Neural cell (in vitro differentiated cells): ENCODE results near the gene HP. TPM values are rescaled to one million over a fixed set of nuclear protein-coding genes. Genes with fewer than 3 reads are reported as not detected.

Experiments used
- H2AFZ ChIP-seq: fragments of 200-600, 300-800 bp; sonication (generic), shearing (Covaris generic); 2 replicates; pipeline ENCODE4 v1.6.0; 2014; ENCODE audit warnings: low read depth, mild to moderate bottlenecking, antibody characterized with exemption, low read length, moderate library complexity
- H3F3A ChIP-seq: fragments of 200-600 bp; shearing (Covaris generic); 2 replicates; pipeline ENCODE4 v1.6.1; 2016; ENCODE audit warnings: mild to moderate bottlenecking, moderate library complexity, mixed read lengths, antibody characterized with exemption, low read length; ENCODE audit not compliant: insufficient read depth, poor library complexity, severe bottlenecking
- H3K27ac ChIP-seq: fragments of 200-600, 300-800 bp; sonication (generic), shearing (Covaris generic); 2 replicates; pipeline ENCODE4 v1.5.1; 2014; ENCODE audit warnings: mild to moderate bottlenecking, low read length, moderate library complexity
- H3K27me3 ChIP-seq: fragments of 300-800, 200-600 bp; sonication (generic), shearing (Covaris generic); 2 replicates; pipeline ENCODE4 v1.6.0; 2014; ENCODE audit warnings: mild to moderate bottlenecking, low read depth, low read length, moderate library complexity; ENCODE audit not compliant: insufficient read depth
- H3K36me3 ChIP-seq: fragments of 300-800, 200-600 bp; sonication (generic), shearing (Covaris generic); 2 replicates; pipeline ENCODE4 v1.5.1; 2014; ENCODE audit warnings: mild to moderate bottlenecking, antibody characterized with exemption, low read length, moderate library complexity; ENCODE audit not compliant: insufficient read depth
- H3K4me2 ChIP-seq: fragments of 300-800, 200-600 bp; sonication (generic), shearing (Covaris generic); 2 replicates; pipeline ENCODE4 v1.6.0; 2014; ENCODE audit warnings: mild to moderate bottlenecking, low read length
- H3K4me3 ChIP-seq: fragments of 300-800, 200-600 bp; sonication (generic), shearing (Covaris generic); 2 replicates; pipeline ENCODE4 v1.5.1; 2014; ENCODE audit warnings: mild to moderate bottlenecking, low read length, moderate library complexity
- H3K79me2 ChIP-seq: fragments of 200-600 bp; shearing (Covaris generic); replicated peaks from 2 replicates; pipeline ENCODE4 v1.6.0; 2014; ENCODE audit warnings: mild to moderate bottlenecking, low read length, moderate library complexity; ENCODE audit not compliant: insufficient read depth
- H3K9ac ChIP-seq: fragments of 300-800, 200-600 bp; sonication (generic), shearing (Covaris generic); 2 replicates; pipeline ENCODE4 v1.6.1; 2016; ENCODE audit warnings: mild to moderate bottlenecking, low read length, mixed read lengths
- H3K9me2 ChIP-seq: fragments of 200-600 bp; shearing (Covaris generic); 2 replicates; pipeline ENCODE4 v1.6.1; 2016; ENCODE audit warnings: mild to moderate bottlenecking, low read length, mixed read lengths; ENCODE audit not compliant: insufficient read depth
- H3K9me3 ChIP-seq: fragments of 200-600, 300-800 bp; sonication (generic), shearing (Covaris generic); 2 replicates; pipeline ENCODE4 v1.6.1; 2016; ENCODE audit warnings: mild to moderate bottlenecking, mixed run types, low read length, moderate library complexity, mixed read lengths
- H4K20me1 ChIP-seq: fragments of 200-600 bp; shearing (Covaris generic); 2 replicates; pipeline ENCODE4 v1.6.1; 2016; ENCODE audit warnings: mild to moderate bottlenecking, mixed run types; ENCODE audit not compliant: insufficient read depth
- EZH2 ChIP-seq: fragments of 200-600, 300-800 bp; shearing (Covaris generic), sonication (generic); IDR thresholded peaks from 2 replicates; pipeline ENCODE4 v1.6.1; 2014; ENCODE audit warnings: antibody characterized with exemption, low read length, borderline replicate concordance, mild to moderate bottlenecking; ENCODE audit not compliant: insufficient read depth, poor library complexity, severe bottlenecking
- MXI1 ChIP-seq: fragments of 450-650 bp; conservative IDR thresholded peaks from 2 replicates; pipeline ENCODE4 v1.6.1; 2014; ENCODE audit warnings: antibody characterized with exemption, mild to moderate bottlenecking; ENCODE audit not compliant: poor library complexity, severe bottlenecking
- POLR2AphosphoS5 ChIP-seq: IDR thresholded peaks from 2 replicates; pipeline ENCODE4 v1.6.1; 2012
- RAD21 ChIP-seq: fragments of 450-650 bp; conservative IDR thresholded peaks from 2 replicates; pipeline ENCODE4 v1.6.1; 2014; ENCODE audit warnings: antibody characterized with exemption, mild to moderate bottlenecking, moderate library complexity
- SMC3 ChIP-seq: fragments of 450-650 bp; conservative IDR thresholded peaks from 2 replicates; pipeline ENCODE4 v1.6.1; 2014; ENCODE audit warnings: antibody characterized with exemption, mild to moderate bottlenecking, moderate library complexity; ENCODE audit not compliant: poor library complexity
- TAF1 ChIP-seq: IDR thresholded peaks from 2 replicates; pipeline ENCODE4 v1.6.1; 2012; ENCODE audit warnings: low read depth
- polyA plus RNA-seq: library from polyadenylated mRNA; depleted of rRNA; stranded (reverse); fragments of >200 nt; gene quantifications from 2 replicates; pipeline ENCODE4 v1.2.3, GENCODE V29; 2014
- TF ChIP-seq, protein P1 (sequence below): IDR thresholded peaks from 2 replicates; pipeline ENCODE4 v1.6.1; 2012; ENCODE audit warnings: borderline replicate concordance
- TF ChIP-seq, protein P2 (sequence below): fragments of 450-650 bp; IDR thresholded peaks from 2 replicates; pipeline ENCODE4 v1.5.1; 2014; ENCODE audit warnings: antibody characterized with exemption, mild to moderate bottlenecking, moderate library complexity; ENCODE audit not compliant: poor library complexity, severe bottlenecking

HP gene
- polyA plus RNA-seq, 1 donor from 2014 or later = not detected

DNA sequence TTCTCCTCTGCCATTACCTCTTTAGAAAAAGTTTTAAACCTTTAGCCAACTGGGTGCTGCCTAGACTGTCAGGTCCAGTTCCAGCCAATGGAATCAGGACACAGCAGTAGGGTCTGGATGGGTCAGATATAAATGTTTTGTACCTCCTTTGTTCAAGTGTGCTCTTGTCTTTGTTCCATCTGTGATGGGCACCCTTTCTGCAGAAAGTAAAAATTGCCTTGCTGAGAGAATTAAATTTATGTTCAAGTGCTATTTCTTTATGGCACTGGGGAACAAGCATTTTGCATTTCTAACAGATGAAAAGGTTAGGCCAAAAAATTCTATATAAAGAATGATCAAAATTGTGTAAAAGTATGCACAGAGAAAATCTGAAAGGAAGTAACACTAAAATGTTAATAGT lies 5.2 kb upstream of the HP start:
- no peak for TF ChIP-seq SMC3
- no peaks in the 10 kb centered on the region for H3K9me3 ChIP-seq
- no peaks in the 10 kb centered on the region for H3K36me3 ChIP-seq
- no peaks in the 10 kb centered on the region for H3K27me3 ChIP-seq
- no peak overlapping the region for H3K27ac ChIP-seq
- H3K4me2 ChIP-seq = no peak overlapping the region
- H4K20me1 ChIP-seq = no peaks in the 10 kb centered on the region
- no peak overlapping the region for H3K4me3 ChIP-seq
- no peaks in the 10 kb centered on the region for H3F3A ChIP-seq
- H3K79me2 ChIP-seq = no peaks in the 10 kb centered on the region
- H3K9ac ChIP-seq = no peak overlapping the region
- no peaks in the 10 kb centered on the region for H3K9me2 ChIP-seq
- no peak overlapping the region for H2AFZ ChIP-seq

DNA sequence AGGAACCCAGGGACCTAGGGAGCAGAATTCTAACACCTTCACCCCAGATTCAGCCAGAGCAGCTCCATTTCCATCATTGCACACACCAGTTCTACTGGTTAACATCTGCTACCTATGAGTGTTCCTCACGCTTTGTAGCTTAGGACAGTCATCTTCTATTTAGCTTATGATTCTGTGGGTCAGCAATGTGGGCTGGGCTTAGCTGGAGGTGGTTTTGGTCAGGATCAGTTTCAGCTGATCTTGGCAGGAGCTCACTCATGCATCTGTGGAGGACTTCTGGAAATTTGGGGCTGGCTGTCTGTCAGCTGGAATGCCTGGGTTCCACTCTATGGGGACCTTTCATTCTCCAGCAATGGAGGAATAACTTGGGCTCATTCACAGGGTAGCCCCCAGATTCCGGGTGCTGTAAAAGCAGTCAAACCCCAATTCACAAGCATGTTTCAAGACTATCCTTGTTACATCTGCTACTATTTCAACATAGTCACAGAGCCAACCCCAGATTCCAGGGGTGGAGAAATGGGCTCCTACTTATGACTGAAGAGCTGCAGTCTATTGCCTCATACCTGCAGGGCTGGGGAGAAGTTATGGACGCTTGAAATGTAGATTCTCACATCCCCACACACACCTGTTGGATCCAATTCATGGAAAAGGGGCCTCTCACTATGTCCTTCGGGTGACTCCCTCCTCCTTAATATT lies 3.4 kb upstream of the HP start:
- Histone ChIP-seq H3K27me3 (no peaks in the 10 kb centered on the region), H4K20me1 (no peaks in the 10 kb centered on the region), H2AFZ (no peak overlapping the region), H3K4me3 (no peak overlapping the region), H3K9me3 (no peaks in the 10 kb centered on the region), H3K9ac (no peak overlapping the region), H3K36me3 (no peaks in the 10 kb centered on the region), H3K27ac (no peak overlapping the region), H3F3A (no peaks in the 10 kb centered on the region), H3K4me2 (no peak overlapping the region), H3K9me2 (no peaks in the 10 kb centered on the region), H3K79me2 (no peaks in the 10 kb centered on the region)
- TF ChIP-seq POLR2AphosphoS5 = no peak
- TF ChIP-seq RAD21 = no peak
- no peak for TF ChIP-seq TAF1
- TF ChIP-seq SMC3 = no peak
- no peak for TF ChIP-seq MXI1

DNA sequence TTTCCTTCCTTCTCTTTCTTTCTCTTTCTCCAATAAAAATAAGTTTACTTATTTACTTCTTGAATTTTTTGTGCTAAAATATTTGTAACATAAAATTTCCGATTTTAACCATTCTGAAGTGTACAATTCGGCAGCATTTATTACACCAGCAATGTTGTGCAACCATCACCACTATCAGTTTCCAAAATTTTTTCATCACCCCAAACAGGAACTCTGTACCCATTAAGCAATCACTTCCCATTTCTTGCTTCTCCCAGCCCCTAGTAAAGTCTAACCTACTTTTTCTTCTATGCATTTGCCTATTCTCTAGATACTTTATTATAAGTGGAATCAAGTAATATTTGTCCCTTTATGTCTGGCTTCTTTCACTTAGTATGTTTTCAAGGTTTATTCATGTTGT lies 2.5 kb upstream of the HP start:
- no peak overlapping the region for H3K4me3 ChIP-seq
- no peaks in the 10 kb centered on the region for H4K20me1 ChIP-seq
- H3K79me2 ChIP-seq = no peaks in the 10 kb centered on the region
- H3K27me3 ChIP-seq = no peaks in the 10 kb centered on the region
- no peak overlapping the region for H2AFZ ChIP-seq
- no peaks in the 10 kb centered on the region for H3K9me2 ChIP-seq
- TF ChIP-seq EZH2 (no peak), RAD21 (no peak), MXI1 (no peak), TAF1 (no peak), POLR2AphosphoS5 (no peak), SMC3 (no peak)
- TF ChIP-seq, protein P1, sequence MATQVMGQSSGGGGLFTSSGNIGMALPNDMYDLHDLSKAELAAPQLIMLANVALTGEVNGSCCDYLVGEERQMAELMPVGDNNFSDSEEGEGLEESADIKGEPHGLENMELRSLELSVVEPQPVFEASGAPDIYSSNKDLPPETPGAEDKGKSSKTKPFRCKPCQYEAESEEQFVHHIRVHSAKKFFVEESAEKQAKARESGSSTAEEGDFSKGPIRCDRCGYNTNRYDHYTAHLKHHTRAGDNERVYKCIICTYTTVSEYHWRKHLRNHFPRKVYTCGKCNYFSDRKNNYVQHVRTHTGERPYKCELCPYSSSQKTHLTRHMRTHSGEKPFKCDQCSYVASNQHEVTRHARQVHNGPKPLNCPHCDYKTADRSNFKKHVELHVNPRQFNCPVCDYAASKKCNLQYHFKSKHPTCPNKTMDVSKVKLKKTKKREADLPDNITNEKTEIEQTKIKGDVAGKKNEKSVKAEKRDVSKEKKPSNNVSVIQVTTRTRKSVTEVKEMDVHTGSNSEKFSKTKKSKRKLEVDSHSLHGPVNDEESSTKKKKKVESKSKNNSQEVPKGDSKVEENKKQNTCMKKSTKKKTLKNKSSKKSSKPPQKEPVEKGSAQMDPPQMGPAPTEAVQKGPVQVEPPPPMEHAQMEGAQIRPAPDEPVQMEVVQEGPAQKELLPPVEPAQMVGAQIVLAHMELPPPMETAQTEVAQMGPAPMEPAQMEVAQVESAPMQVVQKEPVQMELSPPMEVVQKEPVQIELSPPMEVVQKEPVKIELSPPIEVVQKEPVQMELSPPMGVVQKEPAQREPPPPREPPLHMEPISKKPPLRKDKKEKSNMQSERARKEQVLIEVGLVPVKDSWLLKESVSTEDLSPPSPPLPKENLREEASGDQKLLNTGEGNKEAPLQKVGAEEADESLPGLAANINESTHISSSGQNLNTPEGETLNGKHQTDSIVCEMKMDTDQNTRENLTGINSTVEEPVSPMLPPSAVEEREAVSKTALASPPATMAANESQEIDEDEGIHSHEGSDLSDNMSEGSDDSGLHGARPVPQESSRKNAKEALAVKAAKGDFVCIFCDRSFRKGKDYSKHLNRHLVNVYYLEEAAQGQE = no peak
- TF ChIP-seq, protein P2, sequence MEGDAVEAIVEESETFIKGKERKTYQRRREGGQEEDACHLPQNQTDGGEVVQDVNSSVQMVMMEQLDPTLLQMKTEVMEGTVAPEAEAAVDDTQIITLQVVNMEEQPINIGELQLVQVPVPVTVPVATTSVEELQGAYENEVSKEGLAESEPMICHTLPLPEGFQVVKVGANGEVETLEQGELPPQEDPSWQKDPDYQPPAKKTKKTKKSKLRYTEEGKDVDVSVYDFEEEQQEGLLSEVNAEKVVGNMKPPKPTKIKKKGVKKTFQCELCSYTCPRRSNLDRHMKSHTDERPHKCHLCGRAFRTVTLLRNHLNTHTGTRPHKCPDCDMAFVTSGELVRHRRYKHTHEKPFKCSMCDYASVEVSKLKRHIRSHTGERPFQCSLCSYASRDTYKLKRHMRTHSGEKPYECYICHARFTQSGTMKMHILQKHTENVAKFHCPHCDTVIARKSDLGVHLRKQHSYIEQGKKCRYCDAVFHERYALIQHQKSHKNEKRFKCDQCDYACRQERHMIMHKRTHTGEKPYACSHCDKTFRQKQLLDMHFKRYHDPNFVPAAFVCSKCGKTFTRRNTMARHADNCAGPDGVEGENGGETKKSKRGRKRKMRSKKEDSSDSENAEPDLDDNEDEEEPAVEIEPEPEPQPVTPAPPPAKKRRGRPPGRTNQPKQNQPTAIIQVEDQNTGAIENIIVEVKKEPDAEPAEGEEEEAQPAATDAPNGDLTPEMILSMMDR = no peak
- H3K36me3 ChIP-seq = no peaks in the 10 kb centered on the region
- H3K27ac ChIP-seq = no peak overlapping the region
- no peaks in the 10 kb centered on the region for H3F3A ChIP-seq
- H3K4me2 ChIP-seq = no peak overlapping the region
- H3K9ac ChIP-seq = no peak overlapping the region
- H3K9me3 ChIP-seq = no peaks in the 10 kb centered on the region
